ENCODE data around the gene WBP4. TPM values are rescaled to one million over a fixed set of nuclear protein-coding genes. Genes with fewer than 3 reads are reported as not detected.

WBP4 gene
- polyA plus RNA-seq, 3 donors, result 2.8 to 3.8 (median 3.7) TPM

- 20% methylated on average over 2 of the region's 5 CpGs for WGBS (ENCODE audit: insufficient coverage)
- no peak overlapping the region for H2AFZ ChIP-seq (ENCODE audit: insufficient read depth, low read depth, low read length, poor library complexity, severe bottlenecking)
- Mint-ChIP-seq H3K4me3 (no peak overlapping the region), H3K36me3 (peaks cover 17 to 18% of the 10 kb centered on the region in 2 donors), H3K27me3 (ENCODE audit: low read depth in 3 of 3) (peaks cover 0 to 3% (median 2%) of the 10 kb centered on the region in 3 donors), H3K27ac (peak overlapping the region; percentile 86 to 95 (median 90)), H3K4me1 (peaks cover 42% of the 10 kb centered on the region), H3K9me3 (peaks cover 0 to 14% (median 6%) of the 10 kb centered on the region in 7 donors)
- no peaks in the 10 kb centered on the region for H3K36me3 ChIP-seq (replicated peaks in 1 of 2; ENCODE audit: control insufficient read depth in 1 of 2, insufficient read depth in 2 of 2, low read length in 2 of 2)
- H4K20me1 ChIP-seq (ENCODE audit: insufficient read depth, low read length), result peaks cover 15% of the 10 kb centered on the region
- H3K9me3 ChIP-seq (replicated peaks in 1 of 2; ENCODE audit: control insufficient read depth in 1 of 2, insufficient read depth in 1 of 2, low read length in 2 of 2), result no peaks in the 10 kb centered on the region
- TF ChIP-seq CTCF (IDR thresholded peaks at IDR 0.05), result no peak
- peak; percentile 44 to 66 (median 55) for DNase-seq
- H3K4me1 ChIP-seq (ENCODE audit: control insufficient read depth in 1 of 2, insufficient read depth in 2 of 2, low read length in 2 of 2), result peaks cover 42 to 52% of the 10 kb centered on the region in 2 donors
- peak overlapping the region; percentile 13 to 90 for H3K27ac ChIP-seq (ENCODE audit: low read depth in 1 of 2, low read length in 2 of 2)
- peaks cover 57% of the 10 kb centered on the region for H3K79me2 ChIP-seq (ENCODE audit: insufficient read depth, low read length)
- peak overlapping the region; percentile 40 for H3K4me2 ChIP-seq (replicated peaks; ENCODE audit: extremely low read depth, low read length, poor library complexity, severe bottlenecking)
- H3K27me3 ChIP-seq (ENCODE audit: control insufficient read depth in 2 of 2, insufficient read depth in 2 of 2, low read length in 2 of 2), result no peaks in the 10 kb centered on the region
- no peak overlapping the region for H3K9ac ChIP-seq (ENCODE audit: insufficient read depth, low read length, poor library complexity, severe bottlenecking)
- intact Hi-C loops (cut with micrococcal nuclease), result loop anchor here in 1 of 2 donors (2.0 kb wide), 1 partner anchor 16 kb away; no protein-coding TSS in a partner anchor
- H3K4me3 ChIP-seq (replicated peaks in 1 of 3; ENCODE audit: low read depth in 2 of 3, low read length in 3 of 3), result peak overlapping the region in 1 of 3 experiments; percentile 36
These were observed 12.7 kb upstream of the WBP4 start for GRCh38 chr13:41048640-41049039.

- peaks cover 0 to 3% (median 2%) of the 10 kb centered on the region in 3 donors for H3K27me3 Mint-ChIP-seq (ENCODE audit: low read depth in 3 of 3)
- H3K4me2 ChIP-seq (replicated peaks; ENCODE audit: extremely low read depth, low read length, poor library complexity, severe bottlenecking), result peak overlapping the region; percentile 40
These were observed 11.5 kb upstream of the WBP4 start for GRCh38 chr13:41049480-41050440.

More at GRCh38 chr13:41049480-41050440, 11.5 kb upstream of the WBP4 start:
- Mint-ChIP-seq H3K27ac (peak overlapping the region; percentile 86 to 95 (median 90)), H3K4me3 (peak overlapping the region in 1 of 2 donors; percentile 41), H3K4me1 (peaks cover 53% of the 10 kb centered on the region), H3K36me3 (peaks cover 17 to 18% of the 10 kb centered on the region in 2 donors), H3K9me3 (peaks cover 0 to 12% (median 6%) of the 10 kb centered on the region in 7 donors)
- Histone ChIP-seq H3K79me2 (ENCODE audit: insufficient read depth, low read length) (peaks cover 68% of the 10 kb centered on the region), H2AFZ (ENCODE audit: insufficient read depth, low read depth, low read length, poor library complexity, severe bottlenecking) (no peak overlapping the region), H3K4me1 (ENCODE audit: control insufficient read depth in 1 of 2, insufficient read depth in 2 of 2, low read length in 2 of 2) (peaks cover 52 to 63% of the 10 kb centered on the region in 2 donors), H3K36me3 (replicated peaks in 1 of 2; ENCODE audit: control insufficient read depth in 1 of 2, insufficient read depth in 2 of 2, low read length in 2 of 2) (no peaks in the 10 kb centered on the region), H3K9ac (ENCODE audit: insufficient read depth, low read length, poor library complexity, severe bottlenecking) (peak overlapping the region; percentile 16), H4K20me1 (ENCODE audit: insufficient read depth, low read length) (peaks cover 19% of the 10 kb centered on the region), H3K27ac (ENCODE audit: low read depth in 1 of 2, low read length in 2 of 2) (peak overlapping the region; percentile 1 to 90), H3K4me3 (replicated peaks in 1 of 3; ENCODE audit: low read depth in 2 of 3, low read length in 3 of 3) (peak overlapping the region in 1 of 3 experiments; percentile 36), H3K27me3 (ENCODE audit: control insufficient read depth in 2 of 2, insufficient read depth in 2 of 2, low read length in 2 of 2) (no peaks in the 10 kb centered on the region), H3K9me3 (replicated peaks in 1 of 2; ENCODE audit: control insufficient read depth in 1 of 2, insufficient read depth in 1 of 2, low read length in 2 of 2) (no peaks in the 10 kb centered on the region)
- intact Hi-C loops (cut with micrococcal nuclease), result loop anchor here (2.0 to 10.0 kb wide), 3 partner anchors 17 to 45 kb away; partner anchors contain the start of gene ELF1 (in 1 of the 2)
- peak; percentile 78 to 93 (median 91) for DNase-seq
- WGBS (ENCODE audit: insufficient coverage), result 0% methylated on average over 1 of the region's 4 CpGs
- TF ChIP-seq CTCF (IDR thresholded peaks at IDR 0.05), result no peak
